GM18870 (cell line): Measurements from ENCODE around the gene PHF21A.
"Not testable (repeated sequence)": the region's sequence is repeated elsewhere in the genome, so short reads cannot be mapped to it uniquely, and the experiment has no call there.

Source experiments
- ATAC-seq: cut with Tn5 transposase; IDR thresholded peaks from one replicate; pipeline ENCODE4 v1.9.1; 2021; ENCODE audit warnings: moderate library complexity; ENCODE audit not compliant: unreplicated experiment

PHF21A gene

GRCh38 chr11:45985212-45985611, 136.0 kb downstream of the PHF21A start:
- no peak for ATAC-seq

- ATAC-seq: no peak
Measured at GRCh38 chr11:45984192-45984591, 137.1 kb downstream of the PHF21A start.

- no peak for ATAC-seq
Measured at GRCh38 chr11:45983471-45983845, 137.8 kb downstream of the PHF21A start.

- no peak for ATAC-seq
Measured at GRCh38 chr11:45982656-45983470, 138.4 kb downstream of the PHF21A start.

- not testable (repeated sequence) for ATAC-seq
Measured at GRCh38 chr11:45981826-45982225, 139.4 kb downstream of the PHF21A start.

GRCh38 chr11:45974806-45975205, 146.4 kb downstream of the PHF21A start:
- ATAC-seq: no peak

- ATAC-seq: no peak
Measured at GRCh38 chr11:45973601-45974000, 147.7 kb downstream of the PHF21A start.

- ATAC-seq: no peak
Measured at GRCh38 chr11:45968901-45969300, 152.4 kb downstream of the PHF21A start.

GRCh38 chr11:45967506-45967905, 153.7 kb downstream of the PHF21A start:
- no peak for ATAC-seq

GRCh38 chr11:45964911-45965389, 156.3 kb downstream of the PHF21A start:
- no peak for ATAC-seq

GRCh38 chr11:45961751-45962240, 159.5 kb downstream of the PHF21A start:
- ATAC-seq: no peak

- no peak for ATAC-seq
Measured at GRCh38 chr11:45960387-45961095, 160.7 kb downstream of the PHF21A start.

GRCh38 chr11:45959851-45960250, 161.4 kb downstream of the PHF21A start:
- ATAC-seq: no peak

GRCh38 chr11:45949992-45950407, 171.3 kb downstream of the PHF21A start:
- ATAC-seq: no peak

GRCh38 chr11:45948356-45948755, 172.9 kb downstream of the PHF21A start:
- no peak for ATAC-seq

GRCh38 chr11:45947885-45948284, 173.4 kb downstream of the PHF21A start:
- no peak for ATAC-seq

GRCh38 chr11:45945397-45945999, 175.8 kb downstream of the PHF21A start:
- no peak for ATAC-seq

- no peak for ATAC-seq
Measured at GRCh38 chr11:45942381-45942780, 178.9 kb downstream of the PHF21A start.

- ATAC-seq: no peak
Measured at GRCh38 chr11:45941285-45941684, 180.0 kb downstream of the PHF21A start.

- ATAC-seq: no peak
Measured at GRCh38 chr11:45939836-45940235, 181.4 kb downstream of the PHF21A start.

- ATAC-seq: no peak
Measured at GRCh38 chr11:45937916-45938315, 183.3 kb downstream of the PHF21A start.
